GM18508 (cell line): ENCODE measurements around the gene NHEJ1.
A peak's percentile ranks its signal among the peaks of the same experiment; 100 is the strongest.

Experiments used
- ATAC-seq: cut with Tn5 transposase; IDR thresholded peaks from one replicate; pipeline ENCODE4 v1.9.1; 2021; ENCODE audit warnings: moderate number of reproducible peaks; ENCODE audit not compliant: insufficient read depth, unreplicated experiment

The NHEJ1 gene

GRCh38 chr2:219183151-219183772, 22.6 kb upstream of the NHEJ1 start:
- no peak for ATAC-seq

- ATAC-seq = no peak
Measured at GRCh38 chr2:219182331-219183150, 21.9 kb upstream of the NHEJ1 start.

DNA sequence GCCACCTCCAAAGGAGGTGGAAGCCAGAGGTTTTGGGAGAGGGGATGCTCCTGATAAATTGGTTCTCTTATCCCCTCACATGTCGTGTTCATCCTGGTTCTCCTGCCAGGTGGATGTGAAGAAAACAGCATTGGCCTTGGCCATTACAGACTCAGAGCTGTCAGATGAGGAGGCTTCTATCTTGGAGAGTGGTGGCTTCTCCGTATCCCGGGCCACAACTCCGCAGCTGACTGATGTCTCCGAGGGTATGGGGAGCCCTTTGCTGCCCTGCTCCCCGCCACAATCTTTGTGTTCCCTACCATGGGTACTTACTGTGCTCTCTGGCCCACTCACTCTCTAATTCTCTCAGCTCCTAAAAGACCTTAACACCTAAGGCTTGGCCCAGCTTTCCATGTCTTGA, 20.9 kb upstream of the NHEJ1 start:
- no peak for ATAC-seq

DNA sequence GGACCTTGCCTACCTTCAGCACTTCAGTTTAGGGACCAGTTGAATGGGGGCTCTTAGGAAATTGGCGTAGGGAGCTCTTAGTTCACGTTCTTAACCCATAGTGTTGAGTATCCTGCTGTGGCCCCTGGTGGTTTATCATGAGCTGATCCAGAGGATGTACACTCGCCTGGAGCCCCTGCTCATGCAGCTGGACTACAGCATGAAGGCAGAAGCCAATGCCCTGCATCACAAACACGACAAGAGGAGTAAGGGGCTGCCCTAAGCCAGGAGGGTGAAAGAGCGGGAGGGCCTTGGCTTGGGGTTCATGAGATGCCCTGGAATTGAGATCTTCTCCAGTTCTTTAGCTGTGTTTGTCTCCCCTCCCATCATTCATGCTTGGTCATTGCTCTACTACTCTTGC, 20.3 kb upstream of the NHEJ1 start:
- ATAC-seq = no peak

- ATAC-seq = no peak
Measured at GRCh38 chr2:219179601-219180465, 19.2 kb upstream of the NHEJ1 start.

GRCh38 chr2:219178377-219179175, 18.0 kb upstream of the NHEJ1 start:
- ATAC-seq = no peak

DNA sequence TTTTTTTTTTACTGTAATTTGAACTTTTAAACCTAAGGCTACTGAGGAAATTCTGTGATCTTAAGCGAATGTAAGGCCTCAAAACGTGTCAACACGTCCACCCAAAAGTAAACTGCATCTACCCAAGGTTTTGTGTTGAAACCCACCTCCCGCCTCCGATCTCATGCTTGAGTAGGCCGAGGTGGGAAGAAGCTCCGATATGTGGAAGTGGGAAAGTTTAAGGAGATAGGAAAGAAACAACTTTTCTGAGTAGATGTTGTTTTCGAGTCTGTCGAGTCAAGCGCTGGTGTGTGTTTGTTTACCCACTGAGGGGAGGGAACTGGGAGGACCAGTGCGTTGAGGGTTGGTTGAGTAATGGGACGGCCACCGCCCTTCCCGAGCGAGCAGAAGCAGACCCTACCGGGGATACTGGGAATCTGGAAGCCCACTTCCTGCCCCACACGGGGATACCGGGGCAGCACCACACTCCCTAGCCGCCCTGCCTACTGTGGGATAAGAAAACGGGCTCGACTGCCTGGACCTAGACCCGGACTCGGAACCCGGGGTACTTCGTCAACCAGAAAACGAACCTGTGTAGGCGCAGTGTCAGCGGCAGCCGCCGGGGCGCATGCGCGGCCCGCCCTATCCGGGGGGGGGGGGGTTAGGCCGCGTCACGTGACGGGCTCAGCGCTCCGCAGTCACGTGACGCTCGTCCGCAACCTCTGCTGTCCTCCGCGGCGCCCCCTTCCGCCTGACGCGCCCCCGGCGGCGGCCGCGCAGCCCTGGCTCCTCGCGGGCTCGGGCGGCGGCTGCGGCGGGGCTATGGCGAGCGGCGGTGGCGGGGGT, 17.1 kb upstream of the NHEJ1 start, which contains the start of gene RETREG2:
RETREG2 (plus strand) TSS at position 724 of the 825 bp plus-strand sequence; CDS start at position 802, 78 bp downstream.
- no peak for ATAC-seq

GRCh38 chr2:219176818-219177551, 16.4 kb upstream of the NHEJ1 start, which contains the start of gene CNPPD1:
TSS of gene CNPPD1 (minus strand) at chr2:219176925. CDS start at chr2:219176828, 97 bp downstream.
- ATAC-seq = peak; percentile 31

DNA sequence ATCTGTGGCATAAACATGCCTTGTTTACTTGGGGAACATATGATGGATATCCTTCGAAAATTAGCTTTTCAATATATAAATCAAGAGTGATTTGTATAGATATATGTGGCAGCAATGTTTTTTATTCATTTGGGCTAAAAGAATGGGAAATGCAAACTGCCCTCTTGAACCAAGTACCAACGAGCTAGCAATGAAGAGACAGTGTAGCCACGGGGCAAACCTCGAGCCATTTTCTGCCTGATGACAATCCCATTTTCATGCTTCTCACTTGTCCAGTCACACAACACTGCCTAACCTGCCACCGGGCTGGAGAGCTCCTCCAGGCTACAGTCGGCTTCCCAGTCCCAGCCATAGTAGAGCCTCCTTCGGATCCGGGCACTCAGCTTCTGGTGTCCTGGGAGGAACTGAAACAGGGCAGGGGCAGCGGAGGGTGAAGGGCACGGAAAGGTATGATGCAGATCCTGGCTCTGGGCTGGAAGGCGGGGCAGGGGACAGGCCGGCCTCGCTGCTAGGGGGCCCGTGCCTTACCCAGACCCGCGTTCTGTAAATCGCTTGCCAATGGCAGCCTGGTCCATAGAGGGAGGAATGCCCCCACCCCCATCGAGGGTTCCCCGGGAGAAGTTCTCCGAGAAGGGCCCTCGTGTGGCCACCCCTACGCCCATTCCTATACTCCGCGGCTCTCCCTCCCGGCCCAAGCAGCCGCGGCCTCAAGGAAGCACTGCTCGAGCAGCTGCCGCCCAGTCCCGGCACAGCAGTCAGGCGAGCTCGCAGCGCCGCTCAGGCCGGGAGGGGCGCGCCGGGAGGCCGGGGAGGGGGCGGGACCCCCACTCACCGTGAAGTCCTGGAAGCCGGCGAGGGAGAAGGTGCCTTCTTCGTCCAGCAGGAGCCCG, 15.6 kb upstream of the NHEJ1 start:
- peak; percentile 21 for ATAC-seq

GRCh38 chr2:219175486-219175885, 14.9 kb upstream of the NHEJ1 start:
- no peak for ATAC-seq

- no peak for ATAC-seq
Measured at GRCh38 chr2:219174801-219175200, 14.2 kb upstream of the NHEJ1 start.

DNA sequence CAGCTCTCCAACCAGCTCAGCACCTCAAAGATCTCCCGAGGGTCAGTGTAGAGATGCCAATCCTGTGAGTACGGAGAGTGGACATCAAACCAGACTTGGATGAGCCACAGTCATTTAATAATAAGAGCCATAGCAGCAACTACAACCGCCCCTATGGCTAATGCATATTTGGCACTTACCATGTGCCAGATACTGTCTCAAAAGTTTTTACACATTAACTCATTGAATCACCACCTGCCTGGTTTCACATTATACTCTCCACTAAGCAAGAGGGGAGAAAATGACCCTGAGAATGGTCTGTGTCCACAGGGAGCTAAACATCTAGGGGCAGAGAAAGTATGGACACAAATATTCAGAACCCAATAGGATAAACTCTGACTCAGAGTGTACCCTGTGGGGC, 13.5 kb upstream of the NHEJ1 start:
- ATAC-seq = no peak

DNA sequence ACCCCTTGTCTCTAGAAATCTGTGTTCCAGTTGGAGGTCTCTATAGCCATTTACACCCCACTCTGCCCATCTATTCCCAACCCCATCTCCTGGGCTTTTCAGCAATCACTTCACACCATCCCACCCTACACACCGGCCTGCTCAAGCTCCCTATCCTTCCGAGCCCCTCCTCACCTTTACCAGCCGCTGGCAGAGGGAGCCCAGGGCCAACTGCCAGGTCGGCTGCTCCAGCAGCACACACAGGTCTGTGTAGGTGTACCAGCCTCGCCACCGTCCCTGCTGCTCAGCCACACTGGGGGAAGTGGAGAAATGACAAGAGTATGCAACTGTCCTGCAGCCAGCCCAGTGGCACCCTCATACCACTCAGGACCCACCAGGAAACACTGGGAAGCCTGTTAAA, 12.6 kb upstream of the NHEJ1 start:
- no peak for ATAC-seq

- no peak for ATAC-seq
Measured at GRCh38 chr2:219172231-219173154, 11.9 kb upstream of the NHEJ1 start.

DNA sequence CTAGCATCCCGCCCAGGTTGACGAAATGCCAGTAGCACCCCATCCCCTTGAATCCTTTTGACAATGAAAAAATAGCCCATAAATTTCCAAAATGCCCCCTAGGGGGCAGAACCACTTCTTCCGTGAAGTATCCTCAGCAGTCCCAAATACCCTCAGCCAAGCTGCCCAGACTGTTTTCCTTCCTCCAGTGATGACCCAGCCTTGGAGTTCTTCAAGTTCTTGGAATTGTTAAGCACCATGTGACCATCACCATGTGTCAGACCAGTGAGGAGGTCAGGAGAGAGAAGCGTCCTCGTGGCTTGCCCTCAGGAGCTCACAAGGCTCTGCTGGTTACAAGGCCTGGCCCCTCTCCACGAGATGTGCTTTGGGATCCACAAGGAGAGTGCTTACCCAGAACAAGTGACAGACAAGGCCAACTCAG, 10.6 kb upstream of the NHEJ1 start:
- no peak for ATAC-seq

DNA sequence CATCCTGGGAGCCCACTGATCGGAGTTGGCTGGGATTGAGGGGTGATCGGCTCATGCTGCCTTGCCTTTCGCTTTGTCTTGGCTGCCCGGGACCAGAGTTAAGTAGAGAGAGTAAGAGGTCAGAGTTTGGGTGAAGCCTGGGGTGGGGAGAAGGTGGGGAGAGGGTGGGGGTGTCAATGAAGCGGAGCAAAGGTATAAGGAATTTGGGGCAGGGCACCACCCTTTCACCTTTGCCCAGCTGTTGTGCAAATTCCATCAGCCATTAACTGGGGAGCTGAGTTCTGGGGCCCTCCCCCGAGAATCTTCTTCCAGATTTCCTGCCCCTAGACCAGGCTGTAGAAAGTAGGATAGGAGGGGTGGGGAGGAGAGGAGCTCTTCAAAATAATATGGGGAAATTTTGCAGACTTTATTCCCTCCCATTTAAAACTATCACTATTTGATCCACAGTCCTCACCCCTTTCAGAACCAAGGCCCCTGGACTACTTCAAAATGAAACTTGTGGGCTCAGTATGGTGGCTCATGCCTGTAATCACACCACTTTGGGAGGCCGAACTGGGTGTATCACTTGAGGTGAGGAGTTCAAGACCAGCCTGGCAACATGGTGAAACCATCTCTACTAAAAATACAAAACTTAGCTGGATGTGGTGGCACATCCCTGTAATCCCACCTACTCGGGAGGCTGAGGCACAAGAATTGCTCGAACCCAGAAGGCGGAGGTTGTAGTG, 9.5 kb upstream of the NHEJ1 start, which contains the start of gene SLC23A3:
SLC23A3 (minus strand) TSS at position 100 of the 725 bp plus-strand sequence; CDS start at position 55, 45 bp downstream.
- ATAC-seq = no peak
